NCI-H1092 (cell line): Measurements from ENCODE around the gene CTNNBL1.

Source experiments
- DNase-seq: peaks from one replicate; lab custom pipeline; 2025; lab: John Stamatoyannopoulos, UW

The CTNNBL1 gene

GRCh38 chr20:37821696-37822095, 127.9 kb downstream of the CTNNBL1 start:
- no peak for DNase-seq

GRCh38 chr20:37822141-37822601, 128.3 kb downstream of the CTNNBL1 start:
- no peak for DNase-seq

GRCh38 chr20:37823296-37823980, 129.6 kb downstream of the CTNNBL1 start:
- no peak for DNase-seq

- no peak for DNase-seq
Observed at GRCh38 chr20:37827605-37828004, 133.8 kb downstream of the CTNNBL1 start.

GRCh38 chr20:37828684-37829083, 134.9 kb downstream of the CTNNBL1 start:
- no peak for DNase-seq

- DNase-seq = no peak
Observed at GRCh38 chr20:37829128-37829527, 135.3 kb downstream of the CTNNBL1 start.

GRCh38 chr20:37833221-37833896, 139.5 kb downstream of the CTNNBL1 start:
- no peak for DNase-seq

GRCh38 chr20:37836926-37837325, 143.1 kb downstream of the CTNNBL1 start:
- no peak for DNase-seq

GRCh38 chr20:37837924-37838323, 144.1 kb downstream of the CTNNBL1 start:
- no peak for DNase-seq

GRCh38 chr20:37838769-37839431, 145.1 kb downstream of the CTNNBL1 start:
- no peak for DNase-seq

- DNase-seq = no peak
Observed at GRCh38 chr20:37839432-37839827, 145.6 kb downstream of the CTNNBL1 start.

GRCh38 chr20:37839955-37840354, 146.1 kb downstream of the CTNNBL1 start:
- no peak for DNase-seq

- DNase-seq = no peak
Observed at GRCh38 chr20:37841389-37841788, 147.6 kb downstream of the CTNNBL1 start.

GRCh38 chr20:37841971-37842370, 148.1 kb downstream of the CTNNBL1 start:
- DNase-seq = no peak

- DNase-seq = peak; percentile 76
Observed at GRCh38 chr20:37845241-37845681, 151.4 kb downstream of the CTNNBL1 start.

GRCh38 chr20:37845878-37846277, 152.0 kb downstream of the CTNNBL1 start:
- no peak for DNase-seq

GRCh38 chr20:37846573-37846972, 152.7 kb downstream of the CTNNBL1 start:
- DNase-seq = peak; percentile 31

- no peak for DNase-seq
Observed at GRCh38 chr20:37848706-37849105, 154.9 kb downstream of the CTNNBL1 start.

GRCh38 chr20:37849156-37849555, 155.3 kb downstream of the CTNNBL1 start:
- DNase-seq = no peak

GRCh38 chr20:37849566-37849965, 155.7 kb downstream of the CTNNBL1 start:
- no peak for DNase-seq

- DNase-seq = no peak
Observed at GRCh38 chr20:37850036-37850592, 156.3 kb downstream of the CTNNBL1 start.

GRCh38 chr20:37850724-37851355, 157.0 kb downstream of the CTNNBL1 start:
- DNase-seq = no peak
